Activated T-cell treated with anti-CD3 and anti-CD28 coated beads, Interleukin-2, amount 50 U/mL, for 24 hours (primary cell): Measurements from ENCODE around the gene RETN.

Experiments
- DNase-seq: peaks from one replicate; pipeline ENCODE4 v3.0.0-alpha.2; 2020
- H3K27ac Mint-ChIP-seq: 2 replicates; pipeline ENCODE4 v1.8.0; 2020; ENCODE audit warnings: mild to moderate bottlenecking, mixed read lengths
- H3K27me3 Mint-ChIP-seq: 2 replicates; pipeline ENCODE4 v1.8.0; 2020; ENCODE audit warnings: mixed read lengths
- H3K36me3 Mint-ChIP-seq: 2 replicates; pipeline ENCODE4 v1.8.0; 2020; ENCODE audit warnings: low read depth, mixed read lengths
- H3K4me1 Mint-ChIP-seq: 2 replicates; pipeline ENCODE4 v1.8.0; 2020; ENCODE audit warnings: low read depth, mixed read lengths
- H3K4me3 Mint-ChIP-seq: 2 replicates; pipeline ENCODE4 v1.8.0; 2020; ENCODE audit warnings: mild to moderate bottlenecking, moderate library complexity, mixed read lengths
- H3K9me3 Mint-ChIP-seq: 2 replicates; pipeline ENCODE4 v1.8.0; 2020; ENCODE audit warnings: mixed read lengths

The RETN gene, protein sequence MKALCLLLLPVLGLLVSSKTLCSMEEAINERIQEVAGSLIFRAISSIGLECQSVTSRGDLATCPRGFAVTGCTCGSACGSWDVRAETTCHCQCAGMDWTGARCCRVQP

DNA sequence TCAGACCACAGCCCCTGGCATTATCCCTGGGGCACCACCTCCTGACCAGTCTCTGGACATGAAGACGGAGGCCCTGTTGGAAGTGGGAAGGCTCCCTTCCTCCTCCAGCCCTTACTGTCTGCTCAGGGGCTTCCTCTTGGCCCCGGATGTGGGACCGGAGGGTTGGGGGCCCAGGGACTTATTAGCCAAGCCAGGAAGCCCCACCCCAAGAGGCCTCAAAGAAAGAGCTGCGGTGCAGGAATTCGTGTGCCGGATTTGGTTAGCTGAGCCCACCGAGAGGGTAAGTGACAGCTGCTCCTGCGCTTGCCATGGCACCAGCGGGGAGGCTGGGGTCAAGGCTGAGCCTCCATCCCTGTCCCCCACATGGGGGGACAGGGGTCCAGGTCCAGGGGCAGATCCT is at the start of gene RETN:
Gene RETN, plus strand, starts transcription at position 208 of the 400 bp plus-strand sequence. CDS start 278 bp downstream, outside the sequence.
- H3K27me3 Mint-ChIP-seq: peaks cover 54% of the 10 kb centered on the region
- DNase-seq: no peak
- H3K4me1 Mint-ChIP-seq: peaks cover 15% of the 10 kb centered on the region
- H3K27ac Mint-ChIP-seq: no peak within 1 kb of the TSS
- no peaks in the 10 kb centered on the region for H3K9me3 Mint-ChIP-seq
- H3K4me3 Mint-ChIP-seq: no peak within 1 kb of the TSS
- no peaks in the 10 kb centered on the region for H3K36me3 Mint-ChIP-seq

DNA sequence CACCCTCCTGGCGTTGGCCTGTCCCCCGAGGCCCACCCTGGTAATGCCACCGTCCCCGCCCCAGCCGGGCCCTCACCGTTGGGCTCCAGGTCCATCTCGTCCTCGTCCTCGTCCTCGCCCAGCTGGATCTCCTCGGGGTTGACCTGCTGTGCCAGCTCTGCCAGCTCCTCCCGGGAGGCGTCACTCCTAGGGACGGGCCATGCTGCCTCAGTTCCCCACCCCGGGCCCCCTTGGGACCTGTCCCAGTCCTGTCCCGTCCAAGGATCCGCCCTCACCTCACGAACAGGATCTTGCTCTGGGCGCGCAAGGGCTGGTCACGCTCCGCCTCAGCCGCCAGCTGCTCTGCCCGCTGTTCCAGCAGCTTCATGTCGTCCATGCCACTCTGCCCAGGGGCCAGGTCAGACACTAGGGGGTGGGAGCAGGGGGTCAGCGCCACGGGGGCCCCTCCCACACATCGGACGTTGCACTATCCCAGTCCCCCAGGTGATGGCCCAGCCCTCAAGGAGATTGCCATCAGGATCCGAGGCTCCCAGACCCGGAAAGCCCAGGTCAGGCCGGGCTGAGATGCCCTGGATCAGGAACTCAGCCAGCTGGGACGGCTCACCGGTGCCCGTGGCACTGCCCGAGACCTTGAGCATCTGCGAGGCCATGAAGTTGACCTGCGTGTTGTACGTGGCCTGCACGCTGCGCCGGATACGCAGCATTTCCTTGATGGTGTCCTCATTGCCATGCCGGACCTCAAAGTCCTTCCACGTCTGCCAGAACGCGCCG is 49.0 kb upstream of the RETN start:
- Mint-ChIP-seq H3K4me1 (no peaks in the 10 kb centered on the region), H3K27ac (no peak overlapping the region), H3K36me3 (peaks cover 74% of the 10 kb centered on the region), H3K9me3 (no peaks in the 10 kb centered on the region), H3K4me3 (no peak overlapping the region), H3K27me3 (no peaks in the 10 kb centered on the region)
- DNase-seq: no peak

DNA sequence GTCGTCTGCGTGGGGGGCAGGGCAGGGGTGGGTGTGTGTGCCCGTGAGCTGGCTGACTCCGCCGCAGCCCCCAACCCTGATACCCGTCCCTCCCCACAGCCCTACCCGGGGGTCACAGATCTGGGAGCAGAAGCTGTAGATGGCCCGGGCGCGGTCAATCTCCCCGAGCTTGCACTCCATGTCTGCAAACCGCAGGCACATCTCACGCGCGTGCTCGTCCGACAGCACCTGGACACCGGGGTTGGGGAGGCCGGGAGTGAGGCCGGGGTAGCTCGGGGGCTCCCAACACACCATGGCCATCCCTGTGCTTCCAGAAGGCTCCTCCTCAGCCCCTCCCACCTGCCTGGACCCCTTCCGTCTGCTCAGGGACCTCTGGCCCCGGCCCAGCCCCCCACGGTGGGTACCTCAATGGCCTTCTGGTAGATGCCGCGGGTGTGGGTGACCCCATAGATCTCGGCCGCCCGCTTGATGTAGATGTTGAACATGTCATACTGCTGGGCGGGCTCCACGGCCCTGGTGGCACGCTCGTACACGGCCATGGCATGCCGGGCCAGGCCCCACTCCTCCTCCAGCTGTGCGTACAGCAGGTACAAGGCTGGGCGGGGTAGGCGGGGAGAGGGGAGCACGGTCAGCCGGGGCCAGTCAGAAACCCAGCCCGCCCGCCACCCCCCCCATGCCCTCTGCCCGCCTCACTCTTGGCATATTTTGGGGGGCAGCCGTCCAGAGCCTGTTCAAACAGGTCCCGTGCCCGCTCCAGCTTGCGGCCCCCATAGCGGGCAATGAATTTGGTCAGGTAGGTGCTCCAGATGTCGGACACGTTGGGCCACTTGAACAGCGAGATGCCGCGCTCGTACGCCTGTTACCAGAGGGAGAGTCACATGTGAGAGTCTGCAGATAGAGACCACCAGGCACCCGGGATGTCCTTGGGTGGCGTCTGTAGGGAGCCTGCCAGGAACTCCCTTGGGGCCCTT is 48.1 kb upstream of the RETN start:
- DNase-seq: no peak
- no peaks in the 10 kb centered on the region for H3K4me1 Mint-ChIP-seq
- H3K9me3 Mint-ChIP-seq: no peaks in the 10 kb centered on the region
- peaks cover 81% of the 10 kb centered on the region for H3K36me3 Mint-ChIP-seq
- no peaks in the 10 kb centered on the region for H3K27me3 Mint-ChIP-seq
- no peak overlapping the region for H3K4me3 Mint-ChIP-seq
- no peak overlapping the region for H3K27ac Mint-ChIP-seq

DNA sequence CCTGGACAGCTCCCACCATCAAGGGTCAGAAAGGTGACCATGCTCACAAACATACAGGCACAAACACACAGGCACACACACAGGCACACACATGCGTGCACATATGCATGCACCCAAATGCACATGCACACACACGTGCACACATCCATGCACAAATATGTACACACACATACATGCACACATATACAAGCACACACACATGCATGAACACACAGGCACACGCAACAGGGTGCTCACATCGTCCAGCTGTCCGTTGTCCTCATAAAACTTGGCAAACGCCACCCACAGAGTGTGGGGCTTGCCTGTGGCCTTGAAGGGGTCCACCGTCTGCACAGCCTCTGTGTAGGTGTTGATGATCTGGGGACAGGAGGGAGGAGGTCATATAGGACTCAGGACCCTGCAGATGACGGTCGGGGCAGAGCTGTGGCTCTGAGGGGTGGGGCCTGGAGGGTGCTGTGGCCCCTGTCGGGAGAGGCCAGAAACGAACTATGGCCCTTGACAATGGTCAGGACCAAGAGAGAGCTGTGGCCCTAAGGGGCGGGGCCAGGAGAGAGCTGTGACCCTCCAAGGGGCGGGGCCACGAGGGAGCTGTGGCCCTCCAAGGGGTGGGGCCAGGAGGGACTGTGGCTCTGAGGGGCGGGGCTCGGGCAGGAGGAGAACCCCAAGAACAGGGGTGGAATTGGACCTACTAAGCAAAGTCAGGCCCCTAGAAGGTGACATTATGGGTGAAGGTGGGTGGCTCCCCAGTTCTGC is 45.7 kb upstream of the RETN start:
- Mint-ChIP-seq H3K36me3 (peaks cover 84% of the 10 kb centered on the region), H3K9me3 (no peaks in the 10 kb centered on the region), H3K27ac (no peak overlapping the region), H3K4me1 (peaks cover 10% of the 10 kb centered on the region), H3K27me3 (no peaks in the 10 kb centered on the region), H3K4me3 (no peak overlapping the region)
- no peak for DNase-seq

DNA sequence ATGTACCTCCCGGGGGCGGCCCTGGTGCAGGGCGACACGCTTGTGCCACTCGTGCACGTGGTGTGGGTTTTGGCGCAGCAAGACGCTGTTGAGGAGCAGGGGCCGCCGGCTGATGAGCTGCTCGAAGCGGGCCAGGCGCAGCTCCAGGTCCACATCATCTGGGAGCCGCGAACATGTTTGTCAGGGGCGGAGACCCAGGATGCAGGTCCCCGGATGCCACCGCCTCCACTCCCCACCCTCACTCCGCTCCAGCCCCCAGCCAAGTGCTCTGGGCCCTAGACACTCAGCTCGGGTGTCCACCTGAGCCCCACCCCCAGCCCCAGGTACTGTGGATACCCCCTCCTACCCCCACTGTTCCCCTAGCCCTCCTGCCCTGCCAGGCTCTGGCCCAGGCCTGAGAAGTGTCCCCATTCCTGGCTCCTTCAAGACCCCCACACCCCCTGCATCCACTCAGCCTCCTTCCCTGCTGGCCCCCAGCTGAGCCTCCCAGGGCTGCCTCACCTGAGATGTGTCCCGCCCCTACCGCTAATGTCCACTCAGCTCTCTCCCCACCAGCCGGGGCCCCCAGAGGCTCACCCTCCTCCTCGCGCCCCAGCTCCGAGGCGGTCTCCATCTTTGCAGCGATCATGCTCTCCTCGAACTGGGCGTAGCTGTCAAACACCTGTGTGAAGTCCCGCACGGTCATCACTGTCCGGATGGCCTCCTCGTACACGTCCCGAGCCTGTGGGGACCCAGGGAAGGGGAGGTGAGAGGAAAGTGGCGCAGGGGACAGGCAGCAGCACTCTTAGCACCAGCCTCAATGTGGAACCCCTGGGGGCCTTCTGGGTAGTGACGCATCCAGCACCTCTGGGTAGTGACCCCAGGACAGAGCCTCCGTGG is 44.9 kb upstream of the RETN start:
- peaks cover 19% of the 10 kb centered on the region for H3K4me1 Mint-ChIP-seq
- no peak overlapping the region for H3K27ac Mint-ChIP-seq
- H3K36me3 Mint-ChIP-seq: peaks cover 82% of the 10 kb centered on the region
- DNase-seq: no peak
- no peak overlapping the region for H3K4me3 Mint-ChIP-seq
- H3K9me3 Mint-ChIP-seq: no peaks in the 10 kb centered on the region
- H3K27me3 Mint-ChIP-seq: no peaks in the 10 kb centered on the region

DNA sequence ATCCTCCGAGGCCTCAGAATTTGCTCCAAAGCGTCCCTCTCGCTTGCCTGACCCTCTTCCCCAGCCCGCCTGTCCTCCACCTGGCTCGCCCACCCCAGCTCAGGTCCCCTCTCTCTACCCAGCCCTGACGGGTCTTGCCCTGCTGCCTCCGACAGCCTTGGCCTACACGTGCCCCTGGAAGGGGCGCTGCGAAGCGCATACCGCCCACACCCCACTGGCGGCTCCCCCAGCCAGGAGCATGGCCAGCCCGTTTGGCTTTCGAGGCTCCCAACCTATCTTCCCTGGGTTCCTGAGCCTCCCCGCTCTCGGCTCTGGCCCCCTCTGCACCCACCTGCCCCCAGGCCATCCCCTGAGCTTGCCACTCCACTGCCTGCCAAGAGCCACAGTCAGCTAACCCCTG is 44.0 kb upstream of the RETN start:
- Mint-ChIP-seq H3K36me3 (peaks cover 85% of the 10 kb centered on the region), H3K4me3 (no peak overlapping the region), H3K9me3 (no peaks in the 10 kb centered on the region), H3K4me1 (peaks cover 25% of the 10 kb centered on the region), H3K27ac (no peak overlapping the region), H3K27me3 (no peaks in the 10 kb centered on the region)
- DNase-seq: no peak

DNA sequence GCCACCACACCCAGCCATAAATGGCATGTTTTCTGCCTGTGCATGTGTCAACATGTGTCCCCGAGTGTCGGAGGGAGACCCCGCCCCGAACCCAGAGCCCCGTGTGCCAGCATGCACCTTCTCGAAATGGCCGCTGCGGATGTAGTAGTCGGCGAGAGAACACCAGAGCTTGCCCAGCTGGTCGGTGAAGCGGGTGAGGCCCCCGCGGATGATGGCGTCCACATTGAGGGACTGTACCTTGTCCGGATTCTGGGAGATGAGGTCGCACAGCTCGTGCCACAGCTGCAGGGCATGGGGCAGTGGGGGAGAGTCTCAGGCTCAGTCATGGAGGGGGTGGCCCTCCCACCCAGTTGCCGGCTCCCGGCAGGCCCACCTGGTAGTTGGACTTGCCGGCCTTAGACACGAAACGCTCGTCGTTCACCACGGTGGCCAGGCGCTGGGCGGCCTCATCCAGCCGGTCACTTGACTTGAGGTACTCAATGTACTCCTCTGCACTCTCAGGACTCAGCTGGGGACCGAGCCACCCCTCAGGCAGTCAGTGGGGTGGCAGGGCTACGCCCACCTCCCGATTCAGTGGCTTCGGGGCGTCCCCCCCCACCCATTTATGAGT is 43.0 kb upstream of the RETN start:
- DNase-seq: no peak
- H3K36me3 Mint-ChIP-seq: peaks cover 82% of the 10 kb centered on the region
- no peaks in the 10 kb centered on the region for H3K27me3 Mint-ChIP-seq
- no peak overlapping the region for H3K27ac Mint-ChIP-seq
- no peaks in the 10 kb centered on the region for H3K9me3 Mint-ChIP-seq
- H3K4me3 Mint-ChIP-seq: no peak overlapping the region
- H3K4me1 Mint-ChIP-seq: peaks cover 33% of the 10 kb centered on the region

DNA sequence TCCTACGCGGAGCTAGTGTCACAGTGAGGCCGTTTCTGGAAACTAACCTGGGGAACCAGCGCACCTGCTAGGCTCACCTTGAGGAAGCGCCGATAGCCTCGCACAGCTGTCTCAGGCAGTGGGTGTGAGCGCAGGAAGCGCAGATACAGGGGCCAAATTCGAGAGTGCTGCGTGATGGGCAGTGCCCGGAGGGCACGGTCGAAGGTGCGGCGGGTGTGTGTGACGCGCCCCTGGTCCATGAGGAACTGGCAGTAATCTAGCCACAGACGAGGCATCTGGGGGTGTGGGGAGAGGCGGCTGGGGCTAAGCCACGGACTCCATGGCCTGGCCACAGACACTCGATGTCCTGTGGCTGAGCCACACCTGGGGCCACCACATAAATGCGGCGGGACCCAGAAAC is 41.7 kb upstream of the RETN start:
- no peak overlapping the region for H3K27ac Mint-ChIP-seq

DNA sequence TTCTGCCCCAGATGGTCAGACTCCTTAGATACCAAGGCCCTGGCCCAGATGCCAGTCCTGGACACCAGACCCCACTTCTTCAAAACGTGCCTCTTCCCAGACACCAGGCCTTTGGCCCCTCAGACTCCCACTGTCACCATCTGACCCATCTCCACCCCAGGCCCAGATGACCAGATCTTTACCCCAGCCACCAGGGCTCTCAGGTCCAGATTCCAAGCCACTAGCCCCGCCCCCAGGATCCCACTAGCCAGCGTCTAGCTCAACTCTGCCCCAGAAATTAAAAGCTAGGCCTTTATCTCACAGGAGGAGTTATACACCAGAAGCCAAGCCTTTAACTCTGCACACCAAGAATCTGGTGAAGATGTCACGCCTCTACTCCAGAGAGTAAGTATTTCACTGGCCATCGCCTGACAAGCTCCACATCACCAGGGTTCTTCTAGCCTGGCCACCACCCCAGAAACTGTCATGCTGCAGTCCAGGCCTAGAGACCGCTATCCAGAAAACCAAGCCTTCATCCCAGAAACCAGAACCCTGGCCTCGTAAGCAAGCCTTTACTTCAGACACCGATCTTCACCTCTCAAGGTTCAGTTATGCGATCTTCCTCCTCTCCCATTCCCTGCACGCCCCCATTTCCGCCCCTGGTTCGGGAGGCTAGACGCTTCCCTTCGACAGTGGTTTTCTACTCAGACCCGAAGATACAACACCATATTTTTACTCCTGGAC is 40.1 kb upstream of the RETN start:
- DNase-seq: no peak
- H3K27me3 Mint-ChIP-seq: no peaks in the 10 kb centered on the region
- H3K4me3 Mint-ChIP-seq: peak overlapping the region; percentile 98
- H3K4me1 Mint-ChIP-seq: peaks cover 36% of the 10 kb centered on the region
- no peaks in the 10 kb centered on the region for H3K9me3 Mint-ChIP-seq
- H3K36me3 Mint-ChIP-seq: peaks cover 74% of the 10 kb centered on the region
- peak overlapping the region; percentile 99 for H3K27ac Mint-ChIP-seq

More for the DNA sequence above, 41.7 kb upstream of the RETN start:
- H3K4me1 Mint-ChIP-seq: peaks cover 36% of the 10 kb centered on the region
- H3K27me3 Mint-ChIP-seq: no peaks in the 10 kb centered on the region
- DNase-seq: no peak
- H3K36me3 Mint-ChIP-seq: peaks cover 76% of the 10 kb centered on the region
- H3K9me3 Mint-ChIP-seq: no peaks in the 10 kb centered on the region
- H3K4me3 Mint-ChIP-seq: no peak overlapping the region

DNA sequence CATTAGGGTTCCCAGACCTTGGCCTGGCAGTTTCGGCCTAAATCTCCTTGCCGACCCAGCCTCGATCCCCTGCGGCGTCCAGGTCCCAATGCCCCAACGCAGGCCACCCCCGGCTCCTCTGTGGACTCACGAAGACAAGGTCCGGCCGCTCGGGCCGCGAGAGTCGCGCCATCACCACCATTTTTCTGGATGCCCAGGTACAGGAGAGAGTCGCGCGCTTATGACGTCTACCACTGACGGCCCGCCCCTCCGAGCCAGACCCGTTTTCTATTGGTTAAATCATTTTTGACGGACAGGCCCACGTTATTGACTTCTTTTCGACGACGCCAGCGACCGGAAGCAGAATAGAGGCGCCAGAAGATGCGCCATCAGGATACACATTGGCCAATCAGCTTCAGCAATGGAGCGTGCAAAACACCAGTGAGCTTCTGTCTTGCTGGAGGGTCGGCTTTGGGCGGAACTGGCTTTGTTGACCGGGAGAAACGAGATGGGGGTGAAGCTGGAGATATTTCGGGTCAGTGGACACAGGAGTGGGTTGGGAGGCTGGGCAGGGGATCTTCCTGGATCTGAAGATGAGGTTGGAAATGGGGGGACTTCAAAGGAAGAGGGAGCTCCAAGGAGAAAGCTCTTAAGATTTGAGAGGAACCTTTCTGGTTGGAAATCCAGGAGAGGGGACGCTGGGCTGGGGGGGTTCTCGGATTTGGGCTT is 39.3 kb upstream of the RETN start, which contains the start of the genes PET100 and XAB2:
Gene PET100, plus strand, starts transcription at position 447 of the 708 bp plus-strand sequence. Its CDS starts 41 bp downstream, at position 488.
Gene XAB2, minus strand, starts transcription at position 199 of the 708 bp plus-strand sequence. Its CDS starts 18 bp downstream, at position 181.
- Mint-ChIP-seq H3K27me3 (no peaks in the 10 kb centered on the region), H3K9me3 (no peaks in the 10 kb centered on the region), H3K4me1 (peaks cover 38% of the 10 kb centered on the region), H3K36me3 (peaks cover 67% of the 10 kb centered on the region), H3K27ac (peak within 1 kb of the TSS; percentile 99), H3K4me3 (peak within 1 kb of the TSS; percentile 98)
- peak; percentile 93 for DNase-seq

DNA sequence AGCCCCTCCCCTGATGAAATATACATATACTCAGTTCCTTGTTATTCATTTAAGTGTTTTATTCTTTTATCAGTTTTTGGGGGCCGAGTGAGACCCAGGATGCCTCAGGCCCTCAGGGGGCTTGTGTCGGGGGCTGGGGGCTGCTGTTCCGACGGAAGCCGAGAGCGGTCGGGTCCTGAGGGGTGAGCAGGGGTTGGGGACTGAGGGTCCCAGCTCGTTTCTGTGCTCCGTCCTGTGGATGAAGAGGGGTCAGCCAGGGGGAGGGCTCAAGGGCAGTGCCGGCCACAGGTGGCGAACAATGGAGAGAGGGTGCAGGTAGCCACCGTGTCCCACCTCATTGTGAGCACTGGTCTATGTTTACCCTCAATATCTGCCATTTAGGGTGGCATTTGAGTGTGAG is 37.3 kb upstream of the RETN start:
- DNase-seq: no peak
- H3K4me3 Mint-ChIP-seq: peak overlapping the region; percentile 8
- H3K27me3 Mint-ChIP-seq: no peaks in the 10 kb centered on the region
- peaks cover 47% of the 10 kb centered on the region for H3K4me1 Mint-ChIP-seq
- no peaks in the 10 kb centered on the region for H3K9me3 Mint-ChIP-seq
- peaks cover 52% of the 10 kb centered on the region for H3K36me3 Mint-ChIP-seq
- H3K27ac Mint-ChIP-seq: no peak overlapping the region
